NCI-H460 (cell line): ENCODE measurements around the gene ANKMY2. TPM values are rescaled to one million over a fixed set of nuclear protein-coding genes. Genes with fewer than 3 reads are reported as not detected.

Source experiments
- total RNA-seq: library from RNA; depleted of rRNA; stranded (reverse); fragments of >200 nt; shearing (Covaris generic); gene quantifications from 2 replicates; pipeline ENCODE4 v1.2.3, GENCODE V29; 2014; rRNA removed

Gene ANKMY2
- total RNA-seq, 1 experiment from 2014 or later, result 13.7 TPM

Other genes with a start within 250 kb of the ANKMY2 start
- gene CRPPA, start 224.2 kb downstream of the ANKMY2 start, total RNA-seq, result 0.38 and 0.84 TPM in 2 replicates
- 0.10 TPM in 1 of 2 replicates, not detected in the other for gene SOSTDC1, start 180.0 kb downstream of the ANKMY2 start, total RNA-seq
- not detected in 2 replicates for gene LRRC72, start 118.9 kb downstream of the ANKMY2 start, total RNA-seq
- gene BZW2, start 427 bp upstream of the ANKMY2 start, total RNA-seq, result 198 and 204 TPM in 2 replicates
- 31.4 and 37.3 TPM in 2 replicates for gene TSPAN13, start 108.0 kb upstream of the ANKMY2 start, total RNA-seq
- gene AGR2, start 159.2 kb upstream of the ANKMY2 start, total RNA-seq, result 650 and 769 TPM in 2 replicates
- not detected in 2 replicates for gene AGR3, start 236.2 kb upstream of the ANKMY2 start, total RNA-seq